Left ventricle myocardium inferior (tissue), 1 donor: ENCODE data around the gene ZNF236. TPM values are rescaled to one million over a fixed set of nuclear protein-coding genes. Genes with fewer than 3 reads are reported as not detected.
"Not testable (repeated sequence)": the region's sequence is repeated elsewhere in the genome, so short reads cannot be mapped to it uniquely, and the experiment has no call there.

ENCODE experiments used
- DNase-seq: peaks from one replicate; pipeline ENCODE4 v3.0.0-alpha.2; 2020
- H3K27ac ChIP-seq: fragments of 200-600 bp; replicated peaks from 2 replicates; pipeline ENCODE4 v1.8.0; 2021
- H3K27me3 ChIP-seq: fragments of 200-600 bp; 2 replicates; pipeline ENCODE4 v1.8.0; 2021; ENCODE audit warnings: low read depth
- H3K36me3 ChIP-seq: fragments of 200-600 bp; 2 replicates; pipeline ENCODE4 v1.8.0; 2021
- H3K4me1 ChIP-seq: fragments of 200-600 bp; 2 replicates; pipeline ENCODE4 v1.8.0; 2021
- H3K4me3 ChIP-seq: fragments of 200-600 bp; 2 replicates; pipeline ENCODE4 v1.8.0; 2021; ENCODE audit warnings: mild to moderate bottlenecking, moderate library complexity
- H3K9me3 ChIP-seq: fragments of 200-600 bp; replicated peaks from 2 replicates; pipeline ENCODE4 v1.8.0; 2021
- intact Hi-C: fragments of 100-400 bp; cut with micrococcal nuclease; formaldehyde crosslinking; loops from one replicate; pipeline ENCODE4 v1.11.0; 2022
- total RNA-seq: library from RNA; stranded (reverse); fragmentation: NEBNext Ultra II Directional; extraction: Animal tissue kit (Norgen Biotek cat#: 25700); gene quantifications from one replicate; pipeline ENCODE4 v1.2.1, GENCODE V29; 2021
- TF ChIP-seq, protein P1 (sequence below): fragments of 200-600 bp; IDR thresholded peaks from 2 replicates; pipeline ENCODE4 v1.8.0; 2021; ENCODE audit warnings: antibody characterized with exemption, mild to moderate bottlenecking, borderline replicate concordance
- donor health status: DM: no; HTN: yes; CAD: no; lungs with severe emphysema.

The ZNF236 gene
- total RNA-seq, 1 donor from 2014 or later: 10.6 TPM

DNA sequence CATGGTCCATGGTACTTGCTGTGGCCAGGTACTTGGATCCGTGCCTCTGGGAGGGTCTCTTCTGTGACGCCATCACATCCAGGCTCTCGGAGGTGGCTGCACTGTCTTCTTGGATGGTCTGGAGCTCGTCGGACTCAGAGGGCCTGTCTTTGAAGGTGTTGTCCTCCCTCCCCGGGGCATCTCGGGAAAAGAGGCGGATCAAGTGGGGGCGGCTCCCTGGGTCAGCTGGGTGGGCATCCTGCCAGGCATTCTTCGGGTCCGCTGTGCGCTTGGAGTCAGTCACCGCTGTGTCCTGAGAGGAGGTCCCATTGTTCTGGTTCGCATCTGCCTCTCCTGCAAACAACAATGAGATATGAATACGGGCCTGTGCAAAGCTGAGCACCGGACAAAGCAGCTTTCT lies 194.6 kb downstream of the ZNF236 start:
- Histone ChIP-seq H3K9me3 (no peaks in the 10 kb centered on the region), H3K27ac (no peak overlapping the region), H3K4me1 (peaks cover 50% of the 10 kb centered on the region), H3K36me3 (peaks cover 7% of the 10 kb centered on the region), H3K4me3 (no peak overlapping the region), H3K27me3 (no peaks in the 10 kb centered on the region)
- TF ChIP-seq, protein P1, sequence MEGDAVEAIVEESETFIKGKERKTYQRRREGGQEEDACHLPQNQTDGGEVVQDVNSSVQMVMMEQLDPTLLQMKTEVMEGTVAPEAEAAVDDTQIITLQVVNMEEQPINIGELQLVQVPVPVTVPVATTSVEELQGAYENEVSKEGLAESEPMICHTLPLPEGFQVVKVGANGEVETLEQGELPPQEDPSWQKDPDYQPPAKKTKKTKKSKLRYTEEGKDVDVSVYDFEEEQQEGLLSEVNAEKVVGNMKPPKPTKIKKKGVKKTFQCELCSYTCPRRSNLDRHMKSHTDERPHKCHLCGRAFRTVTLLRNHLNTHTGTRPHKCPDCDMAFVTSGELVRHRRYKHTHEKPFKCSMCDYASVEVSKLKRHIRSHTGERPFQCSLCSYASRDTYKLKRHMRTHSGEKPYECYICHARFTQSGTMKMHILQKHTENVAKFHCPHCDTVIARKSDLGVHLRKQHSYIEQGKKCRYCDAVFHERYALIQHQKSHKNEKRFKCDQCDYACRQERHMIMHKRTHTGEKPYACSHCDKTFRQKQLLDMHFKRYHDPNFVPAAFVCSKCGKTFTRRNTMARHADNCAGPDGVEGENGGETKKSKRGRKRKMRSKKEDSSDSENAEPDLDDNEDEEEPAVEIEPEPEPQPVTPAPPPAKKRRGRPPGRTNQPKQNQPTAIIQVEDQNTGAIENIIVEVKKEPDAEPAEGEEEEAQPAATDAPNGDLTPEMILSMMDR: no peak
- no peak for DNase-seq
- intact Hi-C loops: no loop called here

GRCh38 chr18:77017355-77017754 lies 195.0 kb downstream of the ZNF236 start:
- Histone ChIP-seq H3K4me3 (no peak overlapping the region), H3K9me3 (no peaks in the 10 kb centered on the region), H3K4me1 (peaks cover 48% of the 10 kb centered on the region), H3K36me3 (peaks cover 7% of the 10 kb centered on the region), H3K27me3 (no peaks in the 10 kb centered on the region), H3K27ac (no peak overlapping the region)
- intact Hi-C loops: no loop called here
- TF ChIP-seq, protein P1: no peak
- no peak for DNase-seq

GRCh38 chr18:77018650-77019049 lies 196.3 kb downstream of the ZNF236 start:
- H3K9me3 ChIP-seq, intact Hi-C loops, H3K4me3 ChIP-seq, H3K36me3 ChIP-seq, H3K27ac ChIP-seq, DNase-seq, H3K27me3 ChIP-seq: not testable (repeated sequence)
- H3K4me1 ChIP-seq: peaks cover 42% of the 10 kb centered on the region

GRCh38 chr18:77019641-77020040 lies 197.3 kb downstream of the ZNF236 start:
- Histone ChIP-seq H3K4me1 (peaks cover 32% of the 10 kb centered on the region), H3K36me3 (peaks cover 7% of the 10 kb centered on the region), H3K4me3 (no peak overlapping the region), H3K27me3 (no peaks in the 10 kb centered on the region), H3K27ac (no peak overlapping the region), H3K9me3 (no peaks in the 10 kb centered on the region)
- no peak for DNase-seq
- intact Hi-C loops: no loop called here
- TF ChIP-seq, protein P1: no peak
